Measurements from ENCODE around the gene RBM5. TPM values are rescaled to one million over a fixed set of nuclear protein-coding genes. Genes with fewer than 3 reads are reported as not detected.

The RBM5 gene
- total RNA-seq, 4 donors from 2014 or later = 236 to 276 (median 256) TPM

GRCh38 chr3:50111757-50112156 lies 23.0 kb downstream of the RBM5 start:
- no peak for TF ChIP-seq CTCF (IDR thresholded peaks at IDR 0.05; ENCODE audit: low read depth)

GRCh38 chr3:50112462-50112861 lies 23.7 kb downstream of the RBM5 start:
- no peak for TF ChIP-seq CTCF (IDR thresholded peaks at IDR 0.05; ENCODE audit: low read depth)

GRCh38 chr3:50117120-50117519 lies 28.4 kb downstream of the RBM5 start:
- no peak for TF ChIP-seq CTCF (IDR thresholded peaks at IDR 0.05; ENCODE audit: low read depth)

GRCh38 chr3:50118237-50118636 lies 29.5 kb downstream of the RBM5 start:
- TF ChIP-seq CTCF (IDR thresholded peaks at IDR 0.05; ENCODE audit: low read depth) = no peak

GRCh38 chr3:50119786-50120185 lies 31.1 kb downstream of the RBM5 start:
- TF ChIP-seq CTCF (IDR thresholded peaks at IDR 0.05; ENCODE audit: low read depth) = no peak

GRCh38 chr3:50120364-50121071 lies 31.8 kb downstream of the RBM5 start:
- no peak for TF ChIP-seq CTCF (IDR thresholded peaks at IDR 0.05; ENCODE audit: low read depth)

- TF ChIP-seq CTCF (IDR thresholded peaks at IDR 0.05; ENCODE audit: low read depth) = no peak
Measured at GRCh38 chr3:50121072-50122032, 32.6 kb downstream of the RBM5 start.
